DOHH2 (cell line): ENCODE data around the gene MAML2.

Experiments
- H3F3A ChIP-seq: fragments of 200-600 bp; sonication (generic), shearing (Covaris generic); 2 replicates; pipeline ENCODE4 v1.6.0; 2016; ENCODE audit warnings: antibody characterized with exemption, mild to moderate bottlenecking; ENCODE audit not compliant: control insufficient read depth, insufficient read depth
- H3K27ac ChIP-seq: fragments of 200-600 bp; sonication (generic); 2 replicates; pipeline ENCODE4 v1.5.1; 2014; ENCODE audit warnings: low read depth, mild to moderate bottlenecking, low read length, moderate library complexity
- H3K27me3 ChIP-seq: fragments of 200-600 bp; sonication (generic); 2 replicates; pipeline ENCODE4 v1.6.1; 2014; ENCODE audit warnings: mild to moderate bottlenecking, low read length, mixed read lengths; ENCODE audit not compliant: control insufficient read depth
- H3K36me3 ChIP-seq: fragments of 200-600 bp; sonication (generic); 2 replicates; pipeline ENCODE4 v1.6.1; 2014; ENCODE audit warnings: mild to moderate bottlenecking, low read length, moderate library complexity, mixed read lengths; ENCODE audit not compliant: control insufficient read depth
- H3K4me1 ChIP-seq: fragments of 200-600 bp; sonication (generic); 2 replicates; pipeline ENCODE4 v1.6.1; 2014; ENCODE audit warnings: mild to moderate bottlenecking, low read length, mixed read lengths; ENCODE audit not compliant: control insufficient read depth
- H3K4me2 ChIP-seq: fragments of 200-600 bp; sonication (generic); 2 replicates; pipeline ENCODE4 v1.6.0; 2014; ENCODE audit warnings: mild to moderate bottlenecking, low read length, moderate library complexity
- H3K4me3 ChIP-seq: fragments of 200-600 bp; sonication (generic); 2 replicates; pipeline ENCODE4 v1.5.1; 2014; ENCODE audit warnings: mild to moderate bottlenecking, low read length, mixed read lengths
- H3K79me2 ChIP-seq: fragments of 200-600 bp; sonication (generic); 2 replicates; pipeline ENCODE4 v1.6.1; 2014; ENCODE audit warnings: mild to moderate bottlenecking, low read length, mixed read lengths; ENCODE audit not compliant: control insufficient read depth
- H3K9me2 ChIP-seq: fragments of 200-600 bp; sonication (generic); replicated peaks from 2 replicates; pipeline ENCODE4 v1.6.1; 2014; ENCODE audit warnings: mild to moderate bottlenecking, low read length, mixed read lengths; ENCODE audit not compliant: control insufficient read depth
- H3K9me3 ChIP-seq: fragments of 200-600 bp; sonication (generic); 2 replicates; pipeline ENCODE4 v1.6.1; 2014; ENCODE audit warnings: antibody characterized with exemption, low read length, mixed read lengths; ENCODE audit not compliant: control insufficient read depth, insufficient read depth
- H4K20me1 ChIP-seq: fragments of 200-600 bp; sonication (generic); 2 replicates; pipeline ENCODE4 v1.6.0; 2014; ENCODE audit warnings: low read depth, mild to moderate bottlenecking, antibody characterized with exemption, low read length, moderate library complexity; ENCODE audit not compliant: control insufficient read depth, insufficient read depth
- CTCF ChIP-seq: fragments of 200-600 bp; sonication (generic); IDR thresholded peaks from one replicate; pipeline ENCODE4 v1.5.1; 2014; ENCODE audit warnings: antibody characterized with exemption, mild to moderate bottlenecking, low read depth, low read length; ENCODE audit not compliant: poor library complexity, severe bottlenecking
- EZH2phosphoT487 ChIP-seq: fragments of 200-600 bp; sonication (generic); IDR thresholded peaks from 2 replicates; pipeline ENCODE4 v1.6.1; 2017; ENCODE audit warnings: borderline replicate concordance, mild to moderate bottlenecking, antibody characterized with exemption, low read length, moderate library complexity, mixed read lengths

Gene MAML2

GRCh38 chr11:96145163-96145585, 197.8 kb downstream of the MAML2 start:
- no peak overlapping the region for H3K4me2 ChIP-seq
- H3K9me3 ChIP-seq: no peaks in the 10 kb centered on the region
- no peaks in the 10 kb centered on the region for H3K4me1 ChIP-seq
- H3F3A ChIP-seq: no peaks in the 10 kb centered on the region
- H4K20me1 ChIP-seq: no peaks in the 10 kb centered on the region
- TF ChIP-seq CTCF: no peak
- no peak for TF ChIP-seq EZH2phosphoT487
- no peaks in the 10 kb centered on the region for H3K36me3 ChIP-seq
- no peaks in the 10 kb centered on the region for H3K27me3 ChIP-seq
- no peaks in the 10 kb centered on the region for H3K79me2 ChIP-seq
- H3K27ac ChIP-seq: no peak overlapping the region
- H3K4me3 ChIP-seq: no peak overlapping the region
- H3K9me2 ChIP-seq: no peaks in the 10 kb centered on the region

GRCh38 chr11:96144553-96144952, 198.4 kb downstream of the MAML2 start:
- no peak overlapping the region for H3K27ac ChIP-seq
- H3K79me2 ChIP-seq: no peaks in the 10 kb centered on the region
- no peaks in the 10 kb centered on the region for H3K36me3 ChIP-seq
- H3K9me2 ChIP-seq: no peaks in the 10 kb centered on the region
- no peak for TF ChIP-seq EZH2phosphoT487
- TF ChIP-seq CTCF: no peak
- no peaks in the 10 kb centered on the region for H3K27me3 ChIP-seq
- H3K4me1 ChIP-seq: no peaks in the 10 kb centered on the region
- H3K4me3 ChIP-seq: no peak overlapping the region
- no peaks in the 10 kb centered on the region for H3K9me3 ChIP-seq
- no peaks in the 10 kb centered on the region for H3F3A ChIP-seq
- no peaks in the 10 kb centered on the region for H4K20me1 ChIP-seq
- H3K4me2 ChIP-seq: no peak overlapping the region

- no peaks in the 10 kb centered on the region for H3K4me1 ChIP-seq
- no peaks in the 10 kb centered on the region for H3F3A ChIP-seq
- no peak overlapping the region for H3K4me3 ChIP-seq
Measured at GRCh38 chr11:96143041-96143521, 199.9 kb downstream of the MAML2 start.

More at GRCh38 chr11:96143041-96143521, 199.9 kb downstream of the MAML2 start:
- Histone ChIP-seq H3K9me3 (no peaks in the 10 kb centered on the region), H3K79me2 (no peaks in the 10 kb centered on the region), H3K36me3 (no peaks in the 10 kb centered on the region), H4K20me1 (no peaks in the 10 kb centered on the region), H3K27me3 (no peaks in the 10 kb centered on the region), H3K4me2 (no peak overlapping the region), H3K9me2 (no peaks in the 10 kb centered on the region), H3K27ac (no peak overlapping the region)
- no peak for TF ChIP-seq CTCF
- TF ChIP-seq EZH2phosphoT487: no peak
